Stimulated activated CD4-positive, alpha-beta T cell treated with anti-CD3 and anti-CD28 coated beads, Interleukin-4, amount 100 ng/mL, for 24 hours (primary cell): Measurements from ENCODE around the gene XPC.

Experiments
- DNase-seq: peaks from one replicate; pipeline ENCODE4 v3.0.0-alpha.2; 2020

XPC gene

DNA sequence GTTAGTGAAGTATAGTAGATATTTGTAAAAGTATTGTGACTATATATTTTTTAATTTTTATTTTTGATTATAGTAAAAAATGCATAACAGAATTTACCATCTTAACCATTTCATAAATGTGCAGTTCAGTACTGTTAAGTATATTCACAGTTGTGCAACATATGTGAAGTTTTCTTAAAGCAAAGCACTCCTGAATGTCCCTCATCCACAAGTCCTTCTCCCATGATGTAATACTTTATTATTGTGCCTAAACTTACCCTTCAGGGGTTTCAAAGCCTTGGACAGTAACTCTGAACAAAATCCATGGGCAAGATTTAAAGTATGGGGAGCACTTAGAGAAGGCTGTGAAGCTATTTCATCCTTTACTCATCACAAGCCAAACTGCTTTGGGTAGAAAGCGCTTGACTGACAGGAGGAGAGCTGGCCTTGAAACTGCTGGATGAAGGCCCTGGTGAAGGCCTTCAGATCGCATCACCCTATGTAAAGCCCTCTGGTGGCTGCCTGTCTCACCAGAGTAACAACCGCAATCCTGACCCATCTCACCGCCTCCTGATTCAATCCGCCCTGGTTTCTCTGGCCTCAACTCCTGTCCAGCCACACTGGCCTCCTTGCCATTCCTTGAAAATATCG, 28.3 kb upstream of the XPC start:
- no peak for DNase-seq

GRCh38 chr3:14204515-14205284, 26.3 kb upstream of the XPC start:
- DNase-seq: no peak

DNA sequence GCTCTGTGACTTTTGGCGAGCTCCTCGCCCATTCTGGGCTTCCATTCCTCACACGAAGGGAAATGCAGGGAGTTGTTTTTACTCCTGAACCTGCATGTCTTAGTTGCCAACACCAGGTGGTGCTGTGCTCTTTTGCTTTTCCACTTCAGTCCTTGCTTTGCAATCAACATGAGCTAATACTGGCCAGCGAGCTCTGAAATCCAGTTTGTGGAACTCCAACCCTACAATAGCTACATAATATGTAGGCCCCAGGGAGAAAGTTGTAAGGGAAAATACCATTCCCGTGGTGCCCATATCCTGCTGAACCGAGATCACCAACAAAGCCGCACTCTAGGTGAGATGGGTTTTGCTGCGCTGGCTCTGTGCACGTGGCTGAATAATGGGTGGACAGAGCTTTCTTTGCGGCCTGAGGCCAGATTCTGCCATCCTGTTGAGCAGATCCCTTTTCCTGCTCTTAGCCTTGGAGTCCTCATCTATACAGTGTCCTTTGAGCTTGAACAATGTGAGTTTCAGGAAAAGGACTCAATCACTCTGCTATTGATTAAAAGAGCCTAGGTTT, 25.2 kb upstream of the XPC start:
- DNase-seq: peak; percentile 41

GRCh38 chr3:14202874-14203520, 24.6 kb upstream of the XPC start:
- DNase-seq: no peak

DNA sequence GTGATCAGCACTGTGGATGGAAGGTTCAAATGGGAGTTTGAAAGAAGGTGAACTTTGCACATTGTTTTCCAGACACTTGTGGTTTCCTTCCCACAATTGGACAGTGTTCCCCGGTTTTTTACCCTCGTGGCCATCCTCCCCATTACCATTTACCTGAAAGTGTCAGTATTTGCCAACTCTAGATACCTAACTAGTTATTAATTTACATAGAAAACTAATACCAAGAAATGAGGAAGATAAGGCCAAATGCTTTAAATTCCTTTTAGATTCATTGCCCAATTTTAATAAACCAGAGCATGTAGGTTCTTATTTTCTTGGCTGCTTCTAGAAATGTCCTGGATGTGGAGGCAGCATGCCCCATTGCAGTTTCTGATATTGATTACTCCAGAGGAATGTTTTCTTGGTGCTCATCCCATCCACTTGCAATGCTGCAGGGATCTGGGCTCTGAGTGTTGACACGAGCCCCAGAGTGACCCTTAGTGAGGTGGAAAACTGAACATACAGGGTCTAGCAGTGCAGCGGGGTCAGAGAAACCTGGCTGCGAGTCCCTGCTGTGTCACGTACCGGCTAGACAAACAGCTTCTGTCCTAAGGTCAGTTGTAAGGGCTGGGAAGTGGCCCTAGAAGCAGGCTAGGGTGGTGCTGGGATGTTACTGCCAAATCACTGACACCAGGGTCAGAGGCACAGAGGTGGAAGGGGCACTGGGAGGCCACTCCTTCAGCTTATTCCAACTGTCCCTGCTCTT, 23.7 kb upstream of the XPC start:
- DNase-seq: no peak

DNA sequence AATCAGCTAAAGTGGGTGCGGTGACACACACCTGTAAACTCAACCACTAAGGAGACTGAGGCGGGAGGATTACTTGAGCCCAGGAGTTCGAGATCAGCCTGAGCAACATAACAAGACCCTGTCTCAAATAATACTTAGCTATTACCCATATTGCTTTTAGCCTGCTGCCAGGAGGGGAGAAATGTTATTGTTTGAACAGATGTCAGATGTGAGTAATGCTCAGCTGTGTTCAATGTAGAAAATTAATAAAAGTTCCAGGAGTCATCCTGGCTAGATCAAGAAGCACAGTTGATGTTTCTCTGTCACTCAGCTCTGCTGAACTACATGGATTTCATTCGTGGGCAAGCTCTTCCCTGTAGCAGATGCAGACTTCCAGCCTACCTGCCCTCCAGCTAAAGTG, 22.4 kb upstream of the XPC start:
- no peak for DNase-seq

GRCh38 chr3:14200276-14200675, 21.9 kb upstream of the XPC start:
- no peak for DNase-seq

- no peak for DNase-seq
These were observed 21.2 kb upstream of the XPC start for GRCh38 chr3:14199641-14200040.

DNA sequence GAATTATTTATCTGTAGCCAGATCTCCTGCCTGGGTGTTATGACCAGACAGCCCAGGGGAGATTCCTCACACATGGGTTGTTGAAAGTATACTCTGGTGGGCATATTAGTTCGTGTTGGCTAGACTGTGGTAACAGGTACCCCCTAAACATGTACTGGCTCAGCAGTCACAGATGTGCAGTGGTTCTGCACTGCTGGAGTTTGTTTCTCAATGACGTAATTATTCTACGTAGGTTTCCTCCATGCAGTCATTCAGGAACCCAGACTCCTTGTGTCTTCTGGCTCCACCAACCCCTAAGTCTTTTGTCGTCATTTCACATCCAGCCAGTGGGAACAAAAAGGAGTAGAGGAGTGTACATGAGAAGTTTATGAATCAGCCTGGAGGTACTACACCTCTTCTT, 16.5 kb upstream of the XPC start:
- no peak for DNase-seq

DNA sequence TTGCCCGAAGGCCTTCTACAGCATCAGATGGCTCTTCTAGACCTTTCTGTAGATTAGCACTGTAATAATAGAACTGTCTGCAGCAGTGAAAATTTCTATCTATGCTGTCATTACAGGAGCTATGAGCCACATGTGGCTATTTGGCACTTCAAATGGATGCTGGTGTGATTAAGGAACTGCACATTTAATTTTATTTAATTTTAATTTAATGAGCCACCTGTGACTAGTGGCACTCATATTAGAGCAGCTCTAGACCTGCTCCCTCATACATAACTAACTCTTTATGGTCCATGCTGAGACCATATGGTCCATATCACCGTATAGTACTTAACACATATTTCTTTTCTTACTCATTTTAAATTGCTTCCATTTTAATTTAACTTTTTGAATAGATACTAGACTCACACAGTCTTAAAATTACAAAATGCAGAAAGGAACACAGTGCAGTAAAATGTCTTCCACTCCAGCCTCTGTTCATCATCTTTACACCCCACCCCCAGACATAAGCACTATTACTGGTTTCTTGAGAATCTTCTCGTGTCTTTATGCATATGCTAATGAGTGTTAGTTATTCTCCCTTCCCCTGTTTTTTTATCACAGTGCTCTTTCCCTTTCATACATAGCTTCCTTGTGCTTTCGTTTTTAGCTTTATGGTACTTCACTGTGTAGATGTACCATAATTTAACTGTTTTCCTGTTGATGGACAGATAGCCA, 9.8 kb upstream of the XPC start:
- no peak for DNase-seq

GRCh38 chr3:14186854-14187458, 8.6 kb upstream of the XPC start:
- no peak for DNase-seq

DNA sequence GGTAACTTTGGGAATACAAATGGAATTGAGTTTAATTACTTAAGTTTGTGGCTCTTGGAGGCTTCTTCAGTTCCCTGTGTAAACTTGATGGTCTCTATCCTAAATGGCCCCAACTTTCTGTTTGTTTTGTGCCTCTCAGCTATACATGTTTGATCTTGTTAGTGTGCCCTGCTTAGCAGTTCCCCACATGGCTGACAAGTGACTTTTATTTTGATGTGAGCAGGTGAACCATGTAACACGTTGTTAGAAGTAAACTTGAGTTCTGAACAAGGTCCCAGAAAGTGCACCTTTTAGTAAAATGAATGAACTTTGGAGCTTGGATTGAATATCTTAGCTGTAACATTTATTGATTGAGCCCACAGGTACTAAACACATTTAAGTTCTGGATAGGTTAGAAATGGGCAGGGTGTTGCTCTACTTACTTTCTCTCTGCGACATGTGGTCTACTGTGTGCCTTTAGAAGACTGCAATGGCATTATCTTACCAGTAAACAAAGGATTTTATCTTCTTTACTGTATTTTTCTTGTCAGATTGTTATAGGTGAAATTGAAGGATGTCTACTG, 4.7 kb upstream of the XPC start:
- DNase-seq: no peak

DNA sequence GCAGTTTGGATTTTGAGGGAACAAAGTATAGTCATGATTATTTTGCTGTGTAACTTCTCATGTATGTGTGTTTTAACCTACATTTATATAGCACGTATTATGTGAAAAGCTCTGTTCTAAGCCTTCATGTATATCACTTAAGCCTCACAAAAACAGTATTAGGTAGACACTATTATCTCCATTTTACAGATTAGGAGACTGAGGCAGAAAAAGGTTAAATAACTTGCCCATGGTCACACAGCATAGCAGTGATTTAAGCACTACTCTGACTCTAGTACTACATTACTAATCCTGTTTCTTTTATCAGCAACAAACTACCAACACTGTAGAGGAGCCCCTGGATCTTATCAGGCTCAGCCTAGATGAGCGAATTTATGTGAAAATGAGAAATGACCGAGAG, 2.9 kb upstream of the XPC start:
- no peak for DNase-seq

GRCh38 chr3:14179795-14180194, 1.4 kb upstream of the XPC start:
- no peak for DNase-seq

GRCh38 chr3:14179114-14179465, 689 bp upstream of the XPC start:
- no peak for DNase-seq

DNA sequence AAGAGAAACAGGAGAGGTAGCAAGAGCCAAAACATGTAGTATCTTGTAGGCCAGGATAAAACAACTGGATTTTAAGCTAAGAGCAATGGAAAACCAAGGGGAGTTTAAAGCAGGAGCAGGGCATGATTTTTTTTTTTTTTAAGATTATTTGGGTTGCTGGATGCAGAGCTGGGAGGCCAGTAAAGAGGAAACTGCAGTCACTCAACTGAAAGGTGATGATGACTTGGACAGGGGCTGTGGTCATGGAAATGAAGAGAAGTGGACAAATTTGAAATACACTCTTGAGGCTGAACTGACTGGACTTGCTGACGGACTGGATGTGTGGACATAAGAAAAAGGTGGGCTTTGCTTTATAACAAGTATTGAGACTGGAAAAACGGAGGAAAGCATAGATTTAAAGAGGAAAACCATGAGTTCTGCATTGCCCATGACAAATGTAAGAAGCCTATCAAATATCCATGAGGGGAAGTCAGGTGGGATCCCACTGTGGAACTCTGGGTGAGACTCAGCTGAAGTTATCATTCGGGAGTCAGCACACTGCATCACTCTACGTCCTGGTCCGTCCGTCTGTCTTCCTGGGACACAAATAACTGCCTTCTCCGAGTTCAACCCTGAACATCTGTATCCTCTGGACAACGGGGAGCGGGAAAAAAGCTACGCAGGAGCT, 688 bp downstream of the XPC start:
- no peak for DNase-seq

- peak; percentile 57 for DNase-seq
These were observed 2.9 kb downstream of the XPC start for GRCh38 chr3:14175383-14176037.

- DNase-seq: no peak
These were observed 3.9 kb downstream of the XPC start for GRCh38 chr3:14174483-14174882.

GRCh38 chr3:14172496-14172895, 5.9 kb downstream of the XPC start:
- no peak for DNase-seq

DNA sequence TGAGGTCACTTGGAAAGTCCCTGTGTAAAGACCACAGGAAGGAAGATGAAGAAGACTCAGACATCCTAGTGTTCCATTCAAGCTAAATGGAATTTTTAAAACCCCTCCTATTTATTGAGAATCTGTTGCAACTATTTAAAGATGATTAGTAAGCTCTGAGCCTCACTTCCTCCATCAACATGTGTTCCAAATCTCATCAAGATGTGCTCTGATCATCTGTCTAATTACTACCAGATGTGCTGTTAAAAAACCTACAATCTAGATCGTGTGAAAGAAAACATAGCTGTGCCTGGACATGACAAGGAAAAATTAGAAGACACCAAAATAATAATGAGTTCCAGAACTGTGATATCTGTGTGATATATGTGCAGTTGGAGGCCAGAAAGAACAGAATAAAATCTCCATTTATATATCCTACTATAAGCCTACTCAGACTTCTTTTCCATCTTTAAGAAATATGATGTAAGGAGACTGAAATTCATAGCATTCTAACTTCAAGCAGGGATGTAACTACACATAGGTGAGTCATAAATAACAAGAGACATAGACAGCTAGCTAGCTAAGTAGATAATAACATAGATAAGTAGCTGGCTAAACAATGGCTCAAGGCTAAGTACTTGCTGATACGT, 7.8 kb downstream of the XPC start:
- DNase-seq: no peak
